ENCODE measurements around the gene FMN2. TPM values are rescaled to one million over a fixed set of nuclear protein-coding genes. Genes with fewer than 3 reads are reported as not detected.

The FMN2 gene
- total RNA-seq, 1 donor: 11.2 TPM

DNA sequence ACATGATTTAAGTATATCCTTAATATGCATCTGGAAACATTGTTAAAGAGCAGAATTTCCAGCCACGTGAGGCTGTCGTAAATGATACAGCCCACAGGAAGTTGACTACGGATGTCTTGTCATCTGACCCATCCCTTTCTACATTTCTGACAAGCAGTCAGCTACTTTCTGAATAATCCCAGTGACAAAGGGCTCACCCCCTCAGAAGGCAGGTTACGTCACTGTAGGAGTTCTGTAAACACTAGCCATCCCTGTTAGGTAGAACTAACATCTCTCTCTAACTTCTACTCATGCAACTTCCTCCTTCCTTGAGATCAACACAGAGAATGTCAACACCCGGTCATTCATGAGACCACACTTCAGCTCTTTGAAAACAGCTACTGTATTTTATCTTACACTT lies 261.1 kb downstream of the FMN2 start:
- TF ChIP-seq, protein P1, sequence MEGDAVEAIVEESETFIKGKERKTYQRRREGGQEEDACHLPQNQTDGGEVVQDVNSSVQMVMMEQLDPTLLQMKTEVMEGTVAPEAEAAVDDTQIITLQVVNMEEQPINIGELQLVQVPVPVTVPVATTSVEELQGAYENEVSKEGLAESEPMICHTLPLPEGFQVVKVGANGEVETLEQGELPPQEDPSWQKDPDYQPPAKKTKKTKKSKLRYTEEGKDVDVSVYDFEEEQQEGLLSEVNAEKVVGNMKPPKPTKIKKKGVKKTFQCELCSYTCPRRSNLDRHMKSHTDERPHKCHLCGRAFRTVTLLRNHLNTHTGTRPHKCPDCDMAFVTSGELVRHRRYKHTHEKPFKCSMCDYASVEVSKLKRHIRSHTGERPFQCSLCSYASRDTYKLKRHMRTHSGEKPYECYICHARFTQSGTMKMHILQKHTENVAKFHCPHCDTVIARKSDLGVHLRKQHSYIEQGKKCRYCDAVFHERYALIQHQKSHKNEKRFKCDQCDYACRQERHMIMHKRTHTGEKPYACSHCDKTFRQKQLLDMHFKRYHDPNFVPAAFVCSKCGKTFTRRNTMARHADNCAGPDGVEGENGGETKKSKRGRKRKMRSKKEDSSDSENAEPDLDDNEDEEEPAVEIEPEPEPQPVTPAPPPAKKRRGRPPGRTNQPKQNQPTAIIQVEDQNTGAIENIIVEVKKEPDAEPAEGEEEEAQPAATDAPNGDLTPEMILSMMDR (IDR thresholded peaks at IDR 0.05; ENCODE audit: extremely low read depth, low read depth, low read length): no peak
- Histone ChIP-seq H3K36me3 (ENCODE audit: insufficient read depth, low read length) (no peaks in the 10 kb centered on the region), H2AFZ (ENCODE audit: low read length) (peak overlapping the region; percentile 17), H3K4me2 (ENCODE audit: insufficient read depth, low read length) (peak overlapping the region; percentile 23), H3K27ac (ENCODE audit: low read depth, low read length) (peak overlapping the region; percentile 86), H3K27me3 (ENCODE audit: insufficient read depth, low read length) (no peaks in the 10 kb centered on the region), H3K9me3 (ENCODE audit: low read depth, low read length) (no peaks in the 10 kb centered on the region), H3K4me3 (ENCODE audit: insufficient read depth, low read length) (no peak overlapping the region), H4K20me1 (ENCODE audit: insufficient read depth, low read length) (no peaks in the 10 kb centered on the region), H3K79me2 (ENCODE audit: insufficient read depth, low read length) (no peaks in the 10 kb centered on the region), H3K4me1 (ENCODE audit: insufficient read depth, low read length) (peaks cover 42% of the 10 kb centered on the region)
- DNase-seq (ENCODE audit: insufficient read length, low spot score, missing footprints): peak; percentile 23

DNA sequence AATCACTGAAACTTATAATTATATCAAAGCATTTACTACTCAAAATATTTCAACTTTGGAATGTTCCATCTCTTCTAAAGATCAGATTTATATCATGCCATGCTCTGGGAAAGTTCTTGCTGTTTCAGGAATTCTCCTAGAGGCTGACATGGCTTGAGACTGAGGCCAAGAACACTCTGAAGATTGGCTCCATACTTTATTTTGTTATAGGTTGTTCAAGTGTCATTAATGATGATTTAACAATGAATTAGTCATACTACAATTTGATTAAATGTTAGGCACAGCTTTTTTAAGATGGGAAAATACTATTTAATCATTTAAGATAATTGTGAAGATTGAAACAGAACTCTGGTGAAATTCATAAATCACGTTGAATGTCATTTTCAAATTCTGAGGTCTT lies 264.9 kb downstream of the FMN2 start:
- Histone ChIP-seq H3K9me3 (ENCODE audit: low read depth, low read length) (no peaks in the 10 kb centered on the region), H3K4me1 (ENCODE audit: insufficient read depth, low read length) (peaks cover 18% of the 10 kb centered on the region), H3K27ac (ENCODE audit: low read depth, low read length) (no peak overlapping the region), H3K27me3 (ENCODE audit: insufficient read depth, low read length) (no peaks in the 10 kb centered on the region), H3K4me2 (ENCODE audit: insufficient read depth, low read length) (no peak overlapping the region), H4K20me1 (ENCODE audit: insufficient read depth, low read length) (no peaks in the 10 kb centered on the region), H3K36me3 (ENCODE audit: insufficient read depth, low read length) (peaks cover 6% of the 10 kb centered on the region), H3K4me3 (ENCODE audit: insufficient read depth, low read length) (no peak overlapping the region), H3K79me2 (ENCODE audit: insufficient read depth, low read length) (no peaks in the 10 kb centered on the region), H2AFZ (ENCODE audit: low read length) (no peak overlapping the region)
- DNase-seq (ENCODE audit: insufficient read length, low spot score, missing footprints): no peak
- TF ChIP-seq, protein P1 (IDR thresholded peaks at IDR 0.05; ENCODE audit: extremely low read depth, low read depth, low read length): no peak

DNA sequence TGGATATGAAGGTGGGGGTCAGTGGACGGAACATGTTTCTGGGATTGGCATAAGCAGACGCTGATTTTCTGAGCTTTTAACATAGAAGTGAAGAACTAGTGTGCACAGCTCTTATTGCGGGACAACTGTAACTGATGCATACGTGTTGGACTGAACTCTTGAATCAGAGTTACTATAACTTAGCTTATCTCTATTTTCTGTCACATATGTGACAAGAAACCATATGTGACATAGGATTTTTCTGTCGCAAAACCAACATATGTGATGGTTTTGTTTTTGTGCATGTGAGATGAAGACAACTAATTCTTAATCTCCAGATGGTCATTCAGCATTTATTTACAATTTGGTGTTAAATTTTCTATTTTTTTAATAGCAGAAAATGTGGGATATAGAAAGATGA lies 270.4 kb downstream of the FMN2 start:
- Histone ChIP-seq H3K36me3 (ENCODE audit: insufficient read depth, low read length) (peaks cover 20% of the 10 kb centered on the region), H4K20me1 (ENCODE audit: insufficient read depth, low read length) (no peaks in the 10 kb centered on the region), H2AFZ (ENCODE audit: low read length) (no peak overlapping the region), H3K9me3 (ENCODE audit: low read depth, low read length) (no peaks in the 10 kb centered on the region), H3K27me3 (ENCODE audit: insufficient read depth, low read length) (no peaks in the 10 kb centered on the region), H3K4me2 (ENCODE audit: insufficient read depth, low read length) (no peak overlapping the region), H3K79me2 (ENCODE audit: insufficient read depth, low read length) (no peaks in the 10 kb centered on the region), H3K4me3 (ENCODE audit: insufficient read depth, low read length) (no peak overlapping the region), H3K27ac (ENCODE audit: low read depth, low read length) (no peak overlapping the region), H3K4me1 (ENCODE audit: insufficient read depth, low read length) (no peaks in the 10 kb centered on the region)
- no peak for DNase-seq (ENCODE audit: insufficient read length, low spot score, missing footprints)
- TF ChIP-seq, protein P1 (IDR thresholded peaks at IDR 0.05; ENCODE audit: extremely low read depth, low read depth, low read length): no peak

DNA sequence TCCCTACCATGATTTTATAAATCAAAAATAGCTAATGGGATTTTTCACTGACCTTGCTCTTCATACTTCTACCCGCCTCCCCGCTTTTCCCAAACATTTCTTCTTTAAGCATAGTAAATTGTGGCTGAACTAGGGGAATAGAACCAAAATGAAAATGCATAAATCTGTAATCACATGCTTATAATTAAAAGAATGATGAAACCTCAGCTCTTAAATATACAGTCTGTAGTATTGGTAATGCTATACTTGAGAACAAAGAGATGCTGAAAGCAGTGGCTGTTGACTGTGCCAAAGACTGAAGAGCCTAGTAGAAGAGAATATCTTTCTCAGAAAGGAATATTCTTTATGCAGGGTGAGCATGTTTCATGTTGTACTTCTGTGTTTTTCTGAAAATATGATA lies 271.1 kb downstream of the FMN2 start:
- TF ChIP-seq, protein P1 (IDR thresholded peaks at IDR 0.05; ENCODE audit: extremely low read depth, low read depth, low read length): no peak
- Histone ChIP-seq H3K4me3 (ENCODE audit: insufficient read depth, low read length) (no peak overlapping the region), H3K36me3 (ENCODE audit: insufficient read depth, low read length) (peaks cover 20% of the 10 kb centered on the region), H3K4me1 (ENCODE audit: insufficient read depth, low read length) (no peaks in the 10 kb centered on the region), H3K27me3 (ENCODE audit: insufficient read depth, low read length) (no peaks in the 10 kb centered on the region), H3K9me3 (ENCODE audit: low read depth, low read length) (no peaks in the 10 kb centered on the region), H3K27ac (ENCODE audit: low read depth, low read length) (no peak overlapping the region), H3K4me2 (ENCODE audit: insufficient read depth, low read length) (no peak overlapping the region), H3K79me2 (ENCODE audit: insufficient read depth, low read length) (no peaks in the 10 kb centered on the region), H2AFZ (ENCODE audit: low read length) (no peak overlapping the region), H4K20me1 (ENCODE audit: insufficient read depth, low read length) (no peaks in the 10 kb centered on the region)
- no peak for DNase-seq (ENCODE audit: insufficient read length, low spot score, missing footprints)
